Activated T-cell treated with anti-CD3 and anti-CD28 coated beads, Interleukin-2, amount 50 U/mL, for 24 hours (primary cell): ENCODE measurements around the gene PLA2G1B.

Experiments
- DNase-seq: peaks from one replicate; pipeline ENCODE4 v3.0.0-alpha.2; 2020
- H3K27ac Mint-ChIP-seq: 2 replicates; pipeline ENCODE4 v1.8.0; 2020; ENCODE audit warnings: mild to moderate bottlenecking, mixed read lengths
- H3K27me3 Mint-ChIP-seq: 2 replicates; pipeline ENCODE4 v1.8.0; 2020; ENCODE audit warnings: mixed read lengths
- H3K36me3 Mint-ChIP-seq: 2 replicates; pipeline ENCODE4 v1.8.0; 2020; ENCODE audit warnings: low read depth, mixed read lengths
- H3K4me1 Mint-ChIP-seq: 2 replicates; pipeline ENCODE4 v1.8.0; 2020; ENCODE audit warnings: low read depth, mixed read lengths
- H3K4me3 Mint-ChIP-seq: 2 replicates; pipeline ENCODE4 v1.8.0; 2020; ENCODE audit warnings: mild to moderate bottlenecking, moderate library complexity, mixed read lengths
- H3K9me3 Mint-ChIP-seq: 2 replicates; pipeline ENCODE4 v1.8.0; 2020; ENCODE audit warnings: mixed read lengths

Gene PLA2G1B

DNA sequence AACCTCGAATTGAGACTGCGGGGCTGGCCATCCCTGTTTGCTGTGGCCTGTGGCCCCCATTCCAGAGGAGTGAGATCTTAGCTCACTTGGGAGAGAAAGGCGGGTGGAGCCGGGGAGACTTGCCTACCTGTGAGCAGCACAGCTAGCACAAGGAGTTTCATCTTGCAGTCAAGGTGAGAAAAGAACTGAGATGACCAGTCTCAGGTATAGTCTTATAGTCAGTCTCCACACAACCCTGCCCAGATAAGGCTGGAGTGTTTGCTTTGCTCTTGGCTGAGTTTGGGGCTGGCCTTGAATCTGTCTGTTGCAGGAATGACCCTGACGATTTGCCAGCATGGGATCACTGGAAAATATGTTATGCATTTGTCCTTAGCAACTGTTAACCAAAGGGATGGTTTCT, at the start of gene PLA2G1B:
PLA2G1B (minus strand) TSS at position 187 of the 400 bp plus-strand sequence; CDS start at position 161, 26 bp downstream.
- H3K9me3 Mint-ChIP-seq: no peaks in the 10 kb centered on the region
- H3K4me3 Mint-ChIP-seq: no peak within 1 kb of the TSS
- H3K4me1 Mint-ChIP-seq: peaks cover 8% of the 10 kb centered on the region
- no peak for DNase-seq
- H3K27me3 Mint-ChIP-seq: peaks cover 5% of the 10 kb centered on the region
- no peak within 1 kb of the TSS for H3K27ac Mint-ChIP-seq
- H3K36me3 Mint-ChIP-seq: no peaks in the 10 kb centered on the region

DNA sequence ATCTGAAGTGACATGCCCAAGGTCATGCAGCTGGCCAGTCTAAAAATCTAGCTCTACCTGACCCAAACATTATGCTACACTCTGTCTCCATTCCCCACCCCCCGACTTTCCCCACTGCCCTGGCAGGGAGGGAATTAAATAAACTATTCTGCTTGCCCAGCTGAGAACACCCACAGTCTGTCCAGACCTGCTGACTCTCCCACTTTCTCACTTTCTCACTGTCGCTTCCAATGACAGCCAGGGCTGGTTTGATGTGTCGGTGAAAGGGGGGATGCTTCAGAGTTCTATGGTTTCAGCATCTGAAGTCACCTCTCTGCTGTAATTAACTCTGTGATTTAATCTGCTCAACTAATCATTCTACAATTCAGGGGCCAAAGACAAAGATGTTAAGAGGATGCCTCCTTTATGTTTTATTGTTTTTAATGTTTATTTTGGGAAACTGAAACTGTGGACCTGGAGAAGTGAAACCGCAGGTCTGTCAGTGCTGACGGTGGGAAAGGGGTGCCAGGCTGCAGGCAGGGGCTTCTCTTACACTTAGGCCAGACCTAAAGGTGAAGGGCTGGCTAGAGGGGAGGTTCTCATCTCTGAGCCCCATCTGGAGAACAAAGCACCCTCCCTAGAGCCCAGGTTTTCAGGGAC, 49.5 kb upstream of the PLA2G1B start:
- peaks cover 68% of the 10 kb centered on the region for H3K27me3 Mint-ChIP-seq
- H3K4me1 Mint-ChIP-seq: no peaks in the 10 kb centered on the region
- H3K4me3 Mint-ChIP-seq: no peak overlapping the region
- no peak overlapping the region for H3K27ac Mint-ChIP-seq
- H3K36me3 Mint-ChIP-seq: no peaks in the 10 kb centered on the region
- no peak for DNase-seq
- no peaks in the 10 kb centered on the region for H3K9me3 Mint-ChIP-seq

GRCh38 chr12:120376416-120376815, 48.8 kb upstream of the PLA2G1B start:
- Mint-ChIP-seq H3K4me1 (no peaks in the 10 kb centered on the region), H3K9me3 (no peaks in the 10 kb centered on the region), H3K27me3 (peaks cover 68% of the 10 kb centered on the region), H3K36me3 (no peaks in the 10 kb centered on the region), H3K27ac (no peak overlapping the region), H3K4me3 (no peak overlapping the region)
- DNase-seq: no peak

GRCh38 chr12:120376009-120376408, 48.4 kb upstream of the PLA2G1B start:
- Mint-ChIP-seq H3K4me1 (no peaks in the 10 kb centered on the region), H3K36me3 (no peaks in the 10 kb centered on the region), H3K27ac (no peak overlapping the region), H3K4me3 (no peak overlapping the region), H3K9me3 (no peaks in the 10 kb centered on the region), H3K27me3 (peaks cover 68% of the 10 kb centered on the region)
- DNase-seq: no peak

GRCh38 chr12:120373683-120374082, 46.1 kb upstream of the PLA2G1B start:
- Mint-ChIP-seq H3K27me3 (peaks cover 78% of the 10 kb centered on the region), H3K4me1 (peaks cover 10% of the 10 kb centered on the region), H3K36me3 (no peaks in the 10 kb centered on the region), H3K4me3 (no peak overlapping the region), H3K9me3 (no peaks in the 10 kb centered on the region), H3K27ac (no peak overlapping the region)
- no peak for DNase-seq

DNA sequence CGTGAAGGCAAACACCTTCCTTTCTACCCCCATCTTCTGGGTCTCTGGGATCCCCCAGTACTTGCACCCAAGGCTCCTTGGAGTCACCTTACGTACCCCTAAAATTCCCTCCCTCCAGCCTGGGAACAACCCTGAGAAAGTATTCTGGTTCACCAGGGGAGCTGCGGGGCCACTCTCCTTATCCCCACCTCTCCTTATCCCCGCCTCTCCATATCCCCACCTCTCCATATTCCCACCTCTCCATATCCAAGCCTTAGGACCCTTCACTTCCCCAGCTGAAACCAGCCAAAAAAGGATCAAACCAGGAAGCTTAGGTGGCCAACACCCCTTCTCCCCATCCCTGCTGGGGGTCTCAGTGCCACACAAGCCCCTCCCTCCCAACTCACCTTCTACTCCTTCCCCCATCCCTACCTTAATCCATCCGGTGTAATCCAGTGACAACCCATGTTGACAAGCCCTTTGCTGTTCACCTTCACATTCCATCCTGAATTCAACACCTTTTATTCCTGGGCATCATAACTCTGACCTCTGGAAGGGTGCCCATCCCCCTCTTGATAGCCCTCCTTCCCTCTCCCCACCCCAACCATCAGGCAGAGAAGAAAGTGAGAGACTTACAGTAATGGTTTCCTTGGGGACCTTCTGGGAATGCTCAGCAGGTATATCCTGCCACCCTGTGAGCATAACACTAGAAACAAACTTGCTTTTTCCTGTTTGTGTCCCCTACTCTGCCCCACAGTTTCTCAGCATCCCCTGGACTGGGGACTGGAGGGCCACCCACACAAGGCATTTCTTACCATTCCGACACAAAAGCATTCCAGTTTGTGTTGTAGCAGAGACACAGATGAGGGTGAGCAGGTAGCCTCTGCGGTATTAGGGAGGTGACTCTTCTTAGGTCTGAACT, 43.0 kb upstream of the PLA2G1B start:
- no peaks in the 10 kb centered on the region for H3K36me3 Mint-ChIP-seq
- peak overlapping the region; percentile 71 for H3K4me3 Mint-ChIP-seq
- H3K27me3 Mint-ChIP-seq: peaks cover 84% of the 10 kb centered on the region
- no peak overlapping the region for H3K27ac Mint-ChIP-seq
- H3K9me3 Mint-ChIP-seq: no peaks in the 10 kb centered on the region
- peaks cover 17% of the 10 kb centered on the region for H3K4me1 Mint-ChIP-seq
- no peak for DNase-seq

DNA sequence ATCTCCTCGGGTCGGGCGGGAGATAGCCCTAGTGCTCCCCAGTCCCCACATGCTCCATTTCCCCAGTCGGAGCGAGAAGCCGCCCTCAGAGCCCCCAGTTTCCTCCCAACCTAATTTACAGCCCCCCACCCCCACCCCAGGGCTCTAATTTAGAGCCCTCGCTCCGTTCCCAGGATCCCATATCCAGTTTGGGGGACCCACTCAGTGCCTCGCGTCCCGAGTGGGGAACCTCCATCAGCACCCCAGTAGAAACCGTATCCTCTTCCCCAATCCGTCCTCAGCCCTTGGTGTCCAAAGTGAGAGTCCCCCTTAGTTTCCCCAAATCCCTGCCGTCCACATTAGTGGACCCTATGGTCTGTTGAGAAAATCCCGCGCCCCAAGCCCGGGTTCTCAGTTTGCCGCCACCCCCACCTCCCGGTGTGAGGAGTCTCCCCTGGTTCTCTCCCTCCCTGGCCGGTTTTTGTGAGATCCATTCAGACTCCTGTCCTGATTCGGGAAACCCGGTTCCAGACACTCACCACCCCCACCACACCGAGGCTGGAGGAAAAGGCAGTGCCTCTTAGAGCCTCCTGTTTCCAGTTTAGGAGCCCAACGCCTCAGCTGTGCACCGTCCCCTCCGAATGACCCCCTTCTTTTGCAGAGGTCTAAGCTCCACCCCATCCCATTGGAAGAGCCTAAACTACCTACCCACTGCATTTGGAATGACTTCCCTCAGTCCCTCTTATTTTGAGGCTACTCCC, 42.2 kb upstream of the PLA2G1B start:
- H3K4me1 Mint-ChIP-seq: peaks cover 17% of the 10 kb centered on the region
- H3K4me3 Mint-ChIP-seq: peak overlapping the region; percentile 71
- no peak for DNase-seq
- H3K27ac Mint-ChIP-seq: no peak overlapping the region
- no peaks in the 10 kb centered on the region for H3K9me3 Mint-ChIP-seq
- H3K27me3 Mint-ChIP-seq: peaks cover 82% of the 10 kb centered on the region
- no peaks in the 10 kb centered on the region for H3K36me3 Mint-ChIP-seq

GRCh38 chr12:120368789-120369602, 41.4 kb upstream of the PLA2G1B start, which contains the start of gene MSI1:
Gene MSI1 (minus strand): TSS chr12:120369164. CDS start chr12:120369091, 73 bp downstream.
- Mint-ChIP-seq H3K4me3 (peak within 1 kb of the TSS; percentile 71), H3K36me3 (no peaks in the 10 kb centered on the region), H3K27me3 (peaks cover 79% of the 10 kb centered on the region), H3K4me1 (peaks cover 17% of the 10 kb centered on the region), H3K9me3 (no peaks in the 10 kb centered on the region), H3K27ac (no peak within 1 kb of the TSS)
- DNase-seq: peak; percentile 43

GRCh38 chr12:120367924-120368788, 40.6 kb upstream of the PLA2G1B start:
- H3K4me3 Mint-ChIP-seq: peak overlapping the region; percentile 64
- peaks cover 81% of the 10 kb centered on the region for H3K27me3 Mint-ChIP-seq
- no peak overlapping the region for H3K27ac Mint-ChIP-seq
- no peaks in the 10 kb centered on the region for H3K36me3 Mint-ChIP-seq
- H3K4me1 Mint-ChIP-seq: peaks cover 17% of the 10 kb centered on the region
- no peaks in the 10 kb centered on the region for H3K9me3 Mint-ChIP-seq
- peak; percentile 60 for DNase-seq

DNA sequence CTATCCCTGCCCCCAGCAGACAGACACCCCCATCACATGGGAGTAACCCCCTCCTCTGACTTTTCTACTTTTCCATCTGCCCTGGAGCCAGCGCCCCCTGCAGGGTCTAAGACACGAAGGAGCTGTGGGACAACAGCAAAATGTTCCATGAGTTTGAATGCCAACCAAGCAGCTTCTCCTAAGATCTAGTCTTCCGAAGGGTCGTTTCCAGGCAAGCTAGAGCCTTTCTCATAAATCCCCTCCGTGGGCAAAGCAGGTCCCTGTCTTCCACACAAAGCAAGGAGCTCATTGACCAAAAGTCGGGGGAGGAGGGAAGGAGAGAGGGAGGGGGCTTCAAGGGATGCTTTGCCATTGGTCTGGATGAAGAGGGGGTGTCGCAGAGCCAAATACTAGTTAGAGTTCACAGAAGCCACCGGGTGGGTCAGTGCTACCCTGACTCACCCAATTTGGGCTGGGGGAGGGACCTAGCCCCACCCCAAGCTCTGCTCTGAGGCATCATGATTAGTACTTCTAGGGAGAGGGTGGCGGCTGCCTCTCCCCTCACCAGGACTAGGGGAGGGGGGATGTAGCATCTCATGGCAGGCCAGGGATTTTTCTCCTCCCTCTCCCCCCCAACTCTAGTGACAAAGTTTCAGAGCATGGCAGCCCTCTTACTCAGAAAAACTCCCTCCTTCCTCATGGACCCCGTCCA, 39.8 kb upstream of the PLA2G1B start:
- Mint-ChIP-seq H3K36me3 (no peaks in the 10 kb centered on the region), H3K27ac (no peak overlapping the region), H3K4me1 (peaks cover 17% of the 10 kb centered on the region), H3K27me3 (peaks cover 82% of the 10 kb centered on the region), H3K4me3 (peak overlapping the region; percentile 64), H3K9me3 (no peaks in the 10 kb centered on the region)
- no peak for DNase-seq

GRCh38 chr12:120366845-120367232, 39.3 kb upstream of the PLA2G1B start:
- Mint-ChIP-seq H3K9me3 (no peaks in the 10 kb centered on the region), H3K4me1 (peaks cover 18% of the 10 kb centered on the region), H3K4me3 (no peak overlapping the region), H3K36me3 (no peaks in the 10 kb centered on the region), H3K27me3 (peaks cover 83% of the 10 kb centered on the region), H3K27ac (no peak overlapping the region)
- no peak for DNase-seq

DNA sequence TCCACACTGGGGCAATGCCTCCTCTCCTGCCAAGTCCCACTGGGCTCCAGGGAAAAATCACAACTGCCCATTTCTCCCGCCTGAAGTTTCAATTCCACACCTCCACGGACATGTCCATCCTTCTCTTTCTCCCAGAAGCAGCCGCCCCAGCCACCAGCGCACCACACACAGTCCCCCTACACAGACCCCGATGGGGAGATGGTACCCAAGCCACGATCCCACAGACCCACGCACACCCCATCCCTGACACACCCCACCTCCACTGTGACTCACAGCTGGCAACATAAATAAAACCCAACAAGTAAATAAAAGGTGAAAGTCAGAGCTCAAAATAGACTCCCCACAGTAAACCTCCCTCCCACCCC, 38.7 kb upstream of the PLA2G1B start:
- Mint-ChIP-seq H3K4me1 (peaks cover 18% of the 10 kb centered on the region), H3K27ac (no peak overlapping the region), H3K36me3 (no peaks in the 10 kb centered on the region), H3K9me3 (no peaks in the 10 kb centered on the region), H3K4me3 (no peak overlapping the region), H3K27me3 (peaks cover 80% of the 10 kb centered on the region)
- DNase-seq: no peak
